Adrenal gland (tissue), 12 donors: ENCODE results near the gene PLPPR5. TPM values are rescaled to one million over a fixed set of nuclear protein-coding genes. Genes with fewer than 3 reads are reported as not detected.

ENCODE experiments used
- DNase-seq, 7 donors: peaks; one replicate each; pipeline ENCODE4 v3.0.0-alpha.2; 2019 to 2020
- H3K27ac ChIP-seq, 5 donors: fragments of 200-600 bp; sonication (generic) in 4 of 5; 1 replicate in 3 of 5; 2 replicates in 2 of 5; pipeline versions ENCODE4 v1.5.1 to v1.8.0; 2016 to 2020; ENCODE audit warnings: mild to moderate bottlenecking in 1 of 5
- H3K27me3 ChIP-seq: fragments of 200-600 bp; 2 replicates; pipeline ENCODE4 v1.8.0; 2021
- H3K36me3 ChIP-seq, 2 donors: fragments of 200-600 bp; replicated peaks in 1 of 2; 1 replicate in 1 of 2; 2 replicates in 1 of 2; pipeline versions ENCODE4 v1.5.1 to v1.8.0; 2018 to 2022
- H3K4me1 ChIP-seq, 2 donors: fragments of 200-600 bp; replicated peaks in 1 of 2; 1 replicate in 1 of 2; 2 replicates in 1 of 2; pipeline versions ENCODE4 v1.5.1 to v1.8.0; 2018 to 2021
- H3K4me3 ChIP-seq, 4 donors: fragments of 200-600 bp; sonication (generic) in 3 of 4; one replicate each; pipeline ENCODE4 v1.5.1; 2016 to 2018
- H3K9me3 ChIP-seq, 3 donors: fragments of 200-600 bp; sonication (generic) in 1 of 3; replicated peaks in 1 of 3; 1 replicate in 2 of 3; 2 replicates in 1 of 3; pipeline versions ENCODE4 v1.5.1 to v1.8.0; 2016 to 2021
- POLR2A ChIP-seq, 2 donors: fragments of 450-650 bp; IDR thresholded peaks; one replicate each; pipeline ENCODE4 v1.6.1; 2017; ENCODE audit warnings: antibody characterized with exemption in 2 of 2, mild to moderate bottlenecking in 2 of 2, moderate library complexity in 1 of 2
- WGBS, 4 donors: extraction: QIAGEN DNeasy Blood & Tissue Kit in 2 of 4; methylation state at CpG; one replicate each; pipeline versions ENCODE4 v1.1.5 to v1.1.7; 2013 to 2017; 5-methylcytosine and 5-hydroxymethylcytosine counted together
- intact Hi-C, 2 donors: fragments of 100-400 bp; cut with DNase I; formaldehyde crosslinking; loops; one replicate each; pipeline versions ENCODE4 v1.14.1 to v1.15.0; 2022 to 2023
- polyA plus RNA-seq, 3 donors: library from polyadenylated mRNA; stranded (reverse); fragments of 200-250 nt in 2 of 3; fragments of 350-450 nt in 1 of 3; fragmentation: Illumina TruSeq in 1 of 3; extraction: RNeasy Lipid Tissue Mini Kit (QIAGEN cat#74804) in 1 of 3; gene quantifications; one replicate each; pipeline ENCODE4 v1.2.3, GENCODE V29; 2013 to 2014
- total RNA-seq, 9 donors: library from RNA; depleted of rRNA in 4 of 9; stranded (reverse); fragments of >200 nt in 4 of 9; fragments of 120-200 nt in 1 of 9; fragmentation: NEBNext Ultra II Directional in 1 of 9; extraction: Animal tissue kit (Norgen Biotek cat#: 25700) in 1 of 9; gene quantifications; one replicate each; pipeline versions ENCODE4 v1.1.0 to v1.2.4, GENCODE V29; 2013 to 2023
- TF ChIP-seq, protein P1 (sequence below), 6 experiments: fragments of 450-650 bp in 4 of 6; fragments of 200-600 bp in 2 of 6; sonication (generic) in 1 of 6; IDR thresholded peaks; 1 replicate in 5 of 6; 2 replicates in 1 of 6; pipeline versions ENCODE4 v1.5.1 to v1.8.0; 2016 to 2021; ENCODE audit warnings: antibody characterized with exemption in 6 of 6, mild to moderate bottlenecking in 2 of 6, moderate library complexity in 1 of 6
- donor health status: healthy with polysubstance abuse.
- donor health status: Bipolar disorder and iron deficiency.
- donor health status: DM: yes; HTN: yes; CAD: no.
- donor health status: DM: no; HTN: no; CAD: no.
- donor health status: DM: no; HTN: no; CAD: no.
- donor health status: DM: yes; HTN: yes; CAD: no.

Gene PLPPR5
- total and polyA plus RNA-seq, 12 donors = 0.10 to 0.86 (median 0.37) TPM; not detected in 6

DNA sequence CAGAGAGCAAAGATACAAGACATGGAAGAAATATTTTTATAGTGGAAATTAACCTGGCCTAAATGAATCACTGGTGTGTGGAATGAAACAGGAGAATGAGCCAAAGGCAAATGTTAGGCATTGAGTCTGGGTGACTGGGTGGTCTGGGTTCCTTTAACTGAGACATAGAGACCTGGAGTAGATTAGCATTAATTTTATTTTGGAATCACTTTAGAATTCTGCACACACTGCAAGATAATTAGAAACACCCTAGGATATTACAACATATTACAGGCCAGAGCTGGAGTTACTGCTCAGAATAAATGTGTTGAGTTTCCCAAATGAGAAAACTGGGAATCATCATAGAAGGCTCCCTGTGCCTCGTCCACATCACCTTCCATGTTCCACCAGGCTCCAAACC, 85.5 kb downstream of the PLPPR5 start:
- H3K4me3 ChIP-seq = no peak overlapping the region
- DNase-seq = no peak
- no peaks in the 10 kb centered on the region for H3K27me3 ChIP-seq
- no peaks in the 10 kb centered on the region for H3K4me1 ChIP-seq
- H3K9me3 ChIP-seq = no peaks in the 10 kb centered on the region
- H3K36me3 ChIP-seq = no peaks in the 10 kb centered on the region
- H3K27ac ChIP-seq = no peak overlapping the region
- intact Hi-C loops = no loop called here
- 50 to 67% (median 59%) methylated on average over 1 of the region's 1 CpG for WGBS, 4 donors
- no peak for TF ChIP-seq POLR2A (IDR thresholded peaks at IDR 0.05)
- TF ChIP-seq, protein P1, sequence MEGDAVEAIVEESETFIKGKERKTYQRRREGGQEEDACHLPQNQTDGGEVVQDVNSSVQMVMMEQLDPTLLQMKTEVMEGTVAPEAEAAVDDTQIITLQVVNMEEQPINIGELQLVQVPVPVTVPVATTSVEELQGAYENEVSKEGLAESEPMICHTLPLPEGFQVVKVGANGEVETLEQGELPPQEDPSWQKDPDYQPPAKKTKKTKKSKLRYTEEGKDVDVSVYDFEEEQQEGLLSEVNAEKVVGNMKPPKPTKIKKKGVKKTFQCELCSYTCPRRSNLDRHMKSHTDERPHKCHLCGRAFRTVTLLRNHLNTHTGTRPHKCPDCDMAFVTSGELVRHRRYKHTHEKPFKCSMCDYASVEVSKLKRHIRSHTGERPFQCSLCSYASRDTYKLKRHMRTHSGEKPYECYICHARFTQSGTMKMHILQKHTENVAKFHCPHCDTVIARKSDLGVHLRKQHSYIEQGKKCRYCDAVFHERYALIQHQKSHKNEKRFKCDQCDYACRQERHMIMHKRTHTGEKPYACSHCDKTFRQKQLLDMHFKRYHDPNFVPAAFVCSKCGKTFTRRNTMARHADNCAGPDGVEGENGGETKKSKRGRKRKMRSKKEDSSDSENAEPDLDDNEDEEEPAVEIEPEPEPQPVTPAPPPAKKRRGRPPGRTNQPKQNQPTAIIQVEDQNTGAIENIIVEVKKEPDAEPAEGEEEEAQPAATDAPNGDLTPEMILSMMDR (IDR thresholded peaks at IDR 0.05) = no peak

DNA sequence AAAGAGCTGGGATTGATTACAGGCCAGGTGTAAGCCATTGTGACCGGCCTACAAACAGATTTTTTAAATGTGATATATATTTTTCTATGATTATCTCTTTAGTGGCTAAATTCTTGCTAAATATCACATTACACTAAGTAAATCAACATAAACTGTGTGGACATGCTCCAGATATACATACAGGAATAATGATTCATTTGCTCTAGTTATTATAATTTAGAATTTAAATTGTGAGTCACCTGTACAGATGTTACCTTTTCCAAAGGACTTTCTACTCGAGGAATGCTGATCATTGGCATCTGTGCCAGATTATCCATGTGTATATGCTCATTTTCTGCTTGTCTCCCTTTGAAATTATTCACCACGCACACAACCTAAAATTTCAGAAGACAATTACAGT, 90.1 kb downstream of the PLPPR5 start:
- WGBS, 4 donors = 57 to 77% (median 72%) methylated on average over 3 of the region's 3 CpGs
- Histone ChIP-seq H3K36me3 (no peaks in the 10 kb centered on the region), H3K9me3 (peaks cover 0 to 5% (median 0%) of the 10 kb centered on the region in 3 donors), H3K27ac (no peak overlapping the region), H3K27me3 (no peaks in the 10 kb centered on the region), H3K4me1 (no peaks in the 10 kb centered on the region), H3K4me3 (no peak overlapping the region)
- no peak for DNase-seq
- intact Hi-C loops = no loop called here
- TF ChIP-seq, protein P1 (IDR thresholded peaks at IDR 0.05) = no peak
- TF ChIP-seq POLR2A (IDR thresholded peaks at IDR 0.05) = no peak

DNA sequence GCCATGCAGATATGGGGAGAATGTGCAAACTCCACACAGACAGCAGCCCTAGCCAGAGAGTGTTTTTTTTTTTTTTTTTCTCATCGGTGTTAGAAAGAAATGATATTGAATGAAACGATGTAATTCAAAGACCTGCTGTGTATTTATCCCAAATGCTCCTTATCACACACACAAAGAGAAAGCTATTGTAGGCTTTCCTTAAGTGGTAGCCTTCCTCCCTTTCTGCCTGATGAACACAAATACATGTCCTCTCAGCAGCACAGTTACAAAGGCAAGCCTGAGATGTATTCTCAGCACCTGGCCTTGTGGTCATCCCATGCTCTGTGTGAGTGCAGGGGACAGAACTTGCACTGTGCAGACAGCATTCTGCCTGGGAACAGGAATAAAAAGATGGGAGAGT, 93.8 kb downstream of the PLPPR5 start:
- intact Hi-C loops = no loop called here
- Histone ChIP-seq H3K4me3 (no peak overlapping the region), H3K27me3 (no peaks in the 10 kb centered on the region), H3K36me3 (no peaks in the 10 kb centered on the region), H3K9me3 (peaks cover 0 to 5% (median 0%) of the 10 kb centered on the region in 3 donors), H3K27ac (no peak overlapping the region), H3K4me1 (no peaks in the 10 kb centered on the region)
- 79 to 84% (median 80%) methylated on average over 2 of the region's 2 CpGs for WGBS, 4 donors
- no peak for DNase-seq
- TF ChIP-seq, protein P1 (IDR thresholded peaks at IDR 0.05) = no peak
- TF ChIP-seq POLR2A (IDR thresholded peaks at IDR 0.05) = no peak

DNA sequence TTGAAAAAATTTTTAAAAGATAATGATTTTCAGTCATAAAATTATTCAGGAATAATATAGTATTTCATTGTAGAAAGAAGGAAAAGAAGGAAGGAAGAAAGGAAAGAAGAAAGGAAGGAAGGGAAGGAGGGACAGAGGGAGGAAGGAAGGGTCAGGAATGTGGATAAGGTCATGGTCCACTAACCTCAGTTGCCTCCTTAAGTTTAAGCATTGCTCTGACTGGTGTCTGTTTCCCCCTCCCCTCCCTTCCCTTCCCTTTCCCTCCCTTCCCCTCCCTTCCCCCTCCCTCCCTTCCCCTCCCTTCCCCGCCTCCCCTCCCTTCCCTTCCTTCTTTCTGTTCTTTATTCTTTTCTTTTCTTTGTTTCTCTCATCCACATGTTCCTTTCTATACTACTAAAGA, 95.7 kb downstream of the PLPPR5 start:
- Histone ChIP-seq H3K27me3 (no peaks in the 10 kb centered on the region), H3K4me1 (no peaks in the 10 kb centered on the region), H3K36me3 (no peaks in the 10 kb centered on the region), H3K4me3 (no peak overlapping the region), H3K9me3 (peaks cover 0 to 5% (median 0%) of the 10 kb centered on the region in 3 donors), H3K27ac (no peak overlapping the region)
- no peak for DNase-seq
- no peak for TF ChIP-seq POLR2A (IDR thresholded peaks at IDR 0.05)
- TF ChIP-seq, protein P1 (IDR thresholded peaks at IDR 0.05) = no peak
- intact Hi-C loops = no loop called here
- WGBS, 4 donors = 60 to 89% (median 74%) methylated on average over 1 of the region's 1 CpG
